Measurements from ENCODE around the gene FOXO1. TPM values are rescaled to one million over a fixed set of nuclear protein-coding genes. Genes with fewer than 3 reads are reported as not detected.

The FOXO1 gene
- total and polyA plus RNA-seq, 4 experiments from 2014 or later = 35.2 to 72.3 (median 68.2) TPM

DNA sequence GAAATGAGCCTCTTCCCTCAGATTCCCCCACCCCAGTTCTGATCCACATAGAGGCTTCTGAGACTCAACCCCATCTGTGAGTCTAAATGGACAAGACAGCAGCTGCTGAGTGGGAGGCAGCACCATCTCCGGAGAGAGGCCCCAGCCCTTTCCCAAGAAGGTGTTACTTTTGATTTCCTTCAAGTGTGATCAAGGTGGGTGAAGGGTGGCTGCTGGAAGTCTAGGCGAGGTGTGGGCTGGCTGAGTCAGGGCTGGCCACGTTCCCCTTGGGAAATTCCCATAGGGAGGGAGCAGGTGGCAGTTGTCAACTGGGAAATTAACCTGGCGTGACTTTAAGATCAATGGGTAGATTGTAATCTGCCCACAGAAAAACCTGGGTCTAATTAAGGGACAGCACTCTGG is 148.0 kb downstream of the FOXO1 start:
- Mint-ChIP-seq H3K27ac (peak overlapping the region in 5 of 7 donors; percentile 24 to 82 (median 38)), H3K4me1 (peaks cover 20 to 55% (median 30%) of the 10 kb centered on the region in 4 donors), H3K36me3 (peaks cover 0 to 4% of the 10 kb centered on the region in 2 donors), H3K9me3 (peaks cover 0 to 2% (median 0%) of the 10 kb centered on the region in 8 donors), H3K4me3 (peak overlapping the region in 5 of 8 donors; percentile 26 to 65 (median 54)), H3K27me3 (no peaks in the 10 kb centered on the region)
- Histone ChIP-seq H3K4me1 (ENCODE audit: insufficient read depth, low read length) (peaks cover 18% of the 10 kb centered on the region), H3K4me3 (ENCODE audit: low read length in 2 of 2) (peak overlapping the region in 1 of 2 donors; percentile 13), H3K27ac (ENCODE audit: low read depth, low read length) (no peak overlapping the region), H3K27me3 (ENCODE audit: insufficient read depth, low read length) (no peaks in the 10 kb centered on the region), H3K36me3 (ENCODE audit: insufficient read depth, low read length) (no peaks in the 10 kb centered on the region), H3K9me3 (ENCODE audit: control insufficient read depth in 1 of 2, low read length in 2 of 2) (no peaks in the 10 kb centered on the region)
- CTCF ChIA-PET (ENCODE audit: partially characterized antibody) = interaction anchor here (0.8 kb wide), 1 partner anchor 10 kb away, joined by 3 read pairs; no protein-coding TSS in a partner anchor
- intact Hi-C loops (cut with micrococcal nuclease) = no loop called here
- peak; percentile 20 to 70 (median 28) for DNase-seq
- POLR2A ChIA-PET (ENCODE audit: partially characterized antibody) = interaction anchor here (0.7 to 1.5 kb wide), 4 partner anchors 22 to 331 kb away, joined by 3 to 4 read pairs (median 3); no protein-coding TSS in a partner anchor

DNA sequence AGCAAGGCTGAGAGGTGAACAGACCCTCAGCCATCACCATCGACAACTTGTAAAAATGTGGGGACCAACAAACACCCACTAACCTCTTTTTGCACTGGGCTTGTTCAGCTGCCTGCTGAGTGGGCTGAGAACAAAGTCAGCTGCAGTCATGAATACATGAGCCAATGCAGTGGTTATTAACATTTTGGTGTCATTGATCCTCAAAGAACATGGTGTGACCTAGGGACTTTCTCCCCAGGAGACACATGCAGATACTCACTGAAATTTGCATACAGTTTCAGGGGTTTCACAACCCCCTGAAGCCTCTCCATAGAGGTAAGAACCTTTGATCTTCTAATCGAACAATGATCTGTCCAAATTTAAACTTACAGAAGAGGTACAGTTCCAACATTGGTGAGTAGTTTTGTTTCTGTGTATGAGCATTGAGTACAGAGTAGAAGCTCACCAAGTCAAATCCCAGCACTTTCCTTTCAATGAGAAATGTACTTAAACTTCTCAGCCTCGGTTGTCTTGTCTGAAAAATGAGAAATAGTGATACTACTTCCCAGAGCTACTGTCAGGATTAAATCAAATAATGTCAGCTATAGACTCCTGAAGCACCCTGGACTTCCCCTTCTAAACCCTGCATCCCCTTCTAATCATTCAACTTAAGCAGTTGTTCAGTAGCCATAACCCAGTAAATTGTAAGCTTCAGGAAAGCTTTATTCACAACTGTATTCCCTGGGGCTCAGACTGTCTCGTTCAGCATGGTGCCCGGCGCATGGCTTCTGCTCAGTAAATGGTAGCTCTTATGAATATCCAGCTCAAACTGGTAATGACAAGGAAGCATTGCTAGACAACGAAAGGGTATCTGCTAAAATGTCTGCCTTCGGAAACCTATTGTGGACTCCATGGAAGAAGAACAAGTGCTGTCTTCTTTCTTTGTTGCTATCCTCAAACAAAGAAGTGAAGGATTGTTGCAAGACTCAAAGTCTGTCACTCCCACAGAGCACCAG is 148.7 kb downstream of the FOXO1 start:
- H3K9me3 Mint-ChIP-seq = peaks cover 0 to 2% (median 0%) of the 10 kb centered on the region in 8 donors
- DNase-seq = no peak
- no peaks in the 10 kb centered on the region for H3K9me3 ChIP-seq (ENCODE audit: control insufficient read depth in 1 of 2, low read length in 2 of 2)
- peak overlapping the region in 1 of 2 donors; percentile 13 for H3K4me3 ChIP-seq (ENCODE audit: low read length in 2 of 2)
- H3K36me3 Mint-ChIP-seq = peaks cover 0 to 4% of the 10 kb centered on the region in 2 donors
- no peaks in the 10 kb centered on the region for H3K36me3 ChIP-seq (ENCODE audit: insufficient read depth, low read length)
- H3K4me3 Mint-ChIP-seq = peak overlapping the region in 6 of 8 donors; percentile 3 to 65 (median 47)
- H3K4me1 ChIP-seq (ENCODE audit: insufficient read depth, low read length) = peaks cover 18% of the 10 kb centered on the region
- ChIA-PET POLR2A (ENCODE audit: partially characterized antibody) (interaction anchor here (0.6 to 1.5 kb wide), 6 partner anchors 9 to 331 kb away, joined by 3 to 4 read pairs (median 3); no protein-coding TSS in a partner anchor), CTCF (ENCODE audit: partially characterized antibody) (interaction anchor here (0.8 kb wide), 1 partner anchor 9 kb away, joined by 3 read pairs; no protein-coding TSS in a partner anchor)
- H3K4me1 Mint-ChIP-seq = peaks cover 24 to 62% (median 35%) of the 10 kb centered on the region in 4 donors
- no peak overlapping the region for H3K27ac ChIP-seq (ENCODE audit: low read depth, low read length)
- no peaks in the 10 kb centered on the region for H3K27me3 Mint-ChIP-seq
- intact Hi-C loops (cut with micrococcal nuclease) = no loop called here
- H3K27me3 ChIP-seq (ENCODE audit: insufficient read depth, low read length) = no peaks in the 10 kb centered on the region
- peak overlapping the region in 6 of 7 donors; percentile 24 to 82 (median 40) for H3K27ac Mint-ChIP-seq

- Histone ChIP-seq H3K27ac (ENCODE audit: low read depth, low read length) (no peak overlapping the region), H3K4me3 (ENCODE audit: low read length in 2 of 2) (no peak overlapping the region), H3K4me1 (ENCODE audit: insufficient read depth, low read length) (peaks cover 18% of the 10 kb centered on the region), H3K9me3 (ENCODE audit: control insufficient read depth in 1 of 2, low read length in 2 of 2) (no peaks in the 10 kb centered on the region), H3K36me3 (ENCODE audit: insufficient read depth, low read length) (no peaks in the 10 kb centered on the region), H3K27me3 (ENCODE audit: insufficient read depth, low read length) (no peaks in the 10 kb centered on the region)
- Mint-ChIP-seq H3K4me3 (no peak overlapping the region), H3K9me3 (peaks cover 0 to under 1% (median 0%) of the 10 kb centered on the region in 8 donors), H3K36me3 (no peaks in the 10 kb centered on the region), H3K27ac (peak overlapping the region in 2 of 7 donors; percentile 6 to 34), H3K27me3 (no peaks in the 10 kb centered on the region), H3K4me1 (peaks cover 27 to 56% (median 37%) of the 10 kb centered on the region in 4 donors)
- CTCF ChIA-PET (ENCODE audit: partially characterized antibody) = no interaction called here
- DNase-seq = no peak
- POLR2A ChIA-PET (ENCODE audit: partially characterized antibody) = interaction anchor here (1.0 kb wide), 1 partner anchor 198 kb away, joined by 3 read pairs; no protein-coding TSS in a partner anchor
- intact Hi-C loops (cut with micrococcal nuclease) = no loop called here
These were observed 150.7 kb downstream of the FOXO1 start for GRCh38 chr13:40515702-40516101.

GRCh38 chr13:40514802-40515201 is 151.6 kb downstream of the FOXO1 start:
- Histone ChIP-seq H3K9me3 (ENCODE audit: control insufficient read depth in 1 of 2, low read length in 2 of 2) (no peaks in the 10 kb centered on the region), H3K27me3 (ENCODE audit: insufficient read depth, low read length) (no peaks in the 10 kb centered on the region), H3K27ac (ENCODE audit: low read depth, low read length) (no peak overlapping the region), H3K4me1 (ENCODE audit: insufficient read depth, low read length) (peaks cover 18% of the 10 kb centered on the region), H3K4me3 (ENCODE audit: low read length in 2 of 2) (no peak overlapping the region), H3K36me3 (ENCODE audit: insufficient read depth, low read length) (no peaks in the 10 kb centered on the region)
- Mint-ChIP-seq H3K27me3 (no peaks in the 10 kb centered on the region), H3K4me3 (no peak overlapping the region), H3K27ac (no peak overlapping the region), H3K9me3 (peaks cover 0 to 1% (median 0%) of the 10 kb centered on the region in 8 donors), H3K4me1 (peaks cover 26 to 60% (median 39%) of the 10 kb centered on the region in 4 donors), H3K36me3 (no peaks in the 10 kb centered on the region)
- CTCF ChIA-PET (ENCODE audit: partially characterized antibody) = interaction anchor here (1.3 kb wide), 1 partner anchor 24 kb away, joined by 3 read pairs; no protein-coding TSS in a partner anchor
- no peak for DNase-seq
- POLR2A ChIA-PET (ENCODE audit: partially characterized antibody) = interaction anchor here (1.0 kb wide), 1 partner anchor 197 kb away, joined by 3 read pairs; no protein-coding TSS in a partner anchor
- intact Hi-C loops (cut with micrococcal nuclease) = no loop called here

GRCh38 chr13:40509876-40510275 is 156.6 kb downstream of the FOXO1 start:
- no peaks in the 10 kb centered on the region for H3K36me3 Mint-ChIP-seq
- Histone ChIP-seq H3K9me3 (ENCODE audit: control insufficient read depth in 1 of 2, low read length in 2 of 2) (no peaks in the 10 kb centered on the region), H3K27me3 (ENCODE audit: insufficient read depth, low read length) (no peaks in the 10 kb centered on the region), H3K4me3 (ENCODE audit: low read length in 2 of 2) (no peak overlapping the region), H3K4me1 (ENCODE audit: insufficient read depth, low read length) (peaks cover 17% of the 10 kb centered on the region), H3K36me3 (ENCODE audit: insufficient read depth, low read length) (no peaks in the 10 kb centered on the region), H3K27ac (ENCODE audit: low read depth, low read length) (no peak overlapping the region)
- ChIA-PET POLR2A (ENCODE audit: partially characterized antibody) (interaction anchor here (2.1 kb wide), 1 partner anchor 15 kb away, joined by 7 read pairs; no protein-coding TSS in a partner anchor), CTCF (ENCODE audit: partially characterized antibody) (interaction anchor here (1.6 kb wide), 1 partner anchor 8 kb away, joined by 3 read pairs; no protein-coding TSS in a partner anchor)
- H3K4me3 Mint-ChIP-seq = no peak overlapping the region
- intact Hi-C loops (cut with micrococcal nuclease) = no loop called here
- peaks cover 28 to 54% (median 35%) of the 10 kb centered on the region in 4 donors for H3K4me1 Mint-ChIP-seq
- DNase-seq = no peak
- no peak overlapping the region for H3K27ac Mint-ChIP-seq
- H3K9me3 Mint-ChIP-seq = peaks cover 0 to 1% (median 0%) of the 10 kb centered on the region in 8 donors
- no peaks in the 10 kb centered on the region for H3K27me3 Mint-ChIP-seq

DNA sequence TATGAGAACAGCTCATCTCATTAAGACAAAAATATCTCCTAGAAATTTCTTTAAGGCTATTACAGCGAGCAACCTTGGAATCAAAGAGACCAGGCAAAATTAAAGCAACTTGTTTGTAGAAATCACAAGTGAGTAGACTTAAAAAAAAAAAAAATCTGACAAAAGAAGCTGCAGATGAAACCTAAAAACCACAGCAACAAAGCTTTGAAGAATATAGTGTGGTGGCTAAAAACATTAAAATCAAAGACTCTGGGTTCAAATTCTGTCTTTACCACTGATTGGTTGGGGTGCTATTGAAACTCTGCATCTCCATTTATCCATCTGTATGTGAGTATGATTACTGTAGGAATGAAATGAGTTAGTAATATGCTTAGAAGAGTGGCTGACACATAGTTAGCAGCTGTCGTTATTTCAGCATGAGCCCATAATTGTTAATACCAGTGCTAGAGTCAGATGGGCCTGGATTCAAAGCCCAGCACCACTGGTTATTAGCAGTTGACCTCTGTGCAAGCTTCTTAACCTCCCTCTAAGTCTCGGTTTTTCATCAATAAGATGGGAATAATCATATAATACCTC is 157.6 kb downstream of the FOXO1 start:
- no peaks in the 10 kb centered on the region for H3K27me3 ChIP-seq (ENCODE audit: insufficient read depth, low read length)
- Mint-ChIP-seq H3K4me1 (peaks cover 28 to 53% (median 34%) of the 10 kb centered on the region in 4 donors), H3K27ac (peak overlapping the region in 4 of 7 donors; percentile 47 to 85 (median 70)), H3K9me3 (peaks cover 0 to 1% (median 0%) of the 10 kb centered on the region in 8 donors), H3K27me3 (no peaks in the 10 kb centered on the region), H3K4me3 (peak overlapping the region in 5 of 8 donors; percentile 2 to 58 (median 30)), H3K36me3 (no peaks in the 10 kb centered on the region)
- H3K4me1 ChIP-seq (ENCODE audit: insufficient read depth, low read length) = peaks cover 17% of the 10 kb centered on the region
- CTCF ChIA-PET (ENCODE audit: partially characterized antibody) = interaction anchor here (0.8 to 1.6 kb wide), 4 partner anchors 9 to 439 kb away, joined by 3 read pairs; no protein-coding TSS in a partner anchor
- H3K36me3 ChIP-seq (ENCODE audit: insufficient read depth, low read length) = no peaks in the 10 kb centered on the region
- DNase-seq = no peak
- H3K27ac ChIP-seq (ENCODE audit: low read depth, low read length) = no peak overlapping the region
- no peak overlapping the region for H3K4me3 ChIP-seq (ENCODE audit: low read length in 2 of 2)
- intact Hi-C loops (cut with micrococcal nuclease) = no loop called here
- POLR2A ChIA-PET (ENCODE audit: partially characterized antibody) = interaction anchor here (0.6 to 2.1 kb wide), 5 partner anchors 9 to 157 kb away, joined by 3 to 7 read pairs (median 3); partner anchors contain the start of gene FOXO1
- H3K9me3 ChIP-seq (ENCODE audit: control insufficient read depth in 1 of 2, low read length in 2 of 2) = no peaks in the 10 kb centered on the region

Data from CD4-positive, alpha-beta memory T cell (primary cell).